Endothelial cell (in vitro differentiated cells): ENCODE measurements around the gene KIN. TPM values are rescaled to one million over a fixed set of nuclear protein-coding genes. Genes with fewer than 3 reads are reported as not detected.

Source experiments
- DNase-seq: peaks from one replicate; pipeline ENCODE4 v3.0.0; 2021; ENCODE audit warnings: low spot score
- H3K27ac Mint-ChIP-seq: one replicate; pipeline ENCODE4 v1.8.0; 2021; ENCODE audit warnings: mixed read lengths, inconsistent platforms; ENCODE audit not compliant: unreplicated experiment
- H3K27me3 Mint-ChIP-seq: one replicate; pipeline ENCODE4 v1.8.0; 2021; ENCODE audit warnings: mild to moderate bottlenecking, moderate library complexity, mixed read lengths, inconsistent platforms; ENCODE audit not compliant: unreplicated experiment
- H3K36me3 Mint-ChIP-seq: one replicate; pipeline ENCODE4 v1.8.0; 2021; ENCODE audit warnings: mild to moderate bottlenecking, low read depth, mixed read lengths, inconsistent platforms; ENCODE audit not compliant: unreplicated experiment
- H3K4me1 Mint-ChIP-seq: one replicate; pipeline ENCODE4 v1.8.0; 2021; ENCODE audit warnings: mild to moderate bottlenecking, mixed read lengths, inconsistent platforms; ENCODE audit not compliant: unreplicated experiment
- H3K4me3 Mint-ChIP-seq: one replicate; pipeline ENCODE4 v1.8.0; 2021; ENCODE audit warnings: mild to moderate bottlenecking, mixed read lengths, inconsistent platforms; ENCODE audit not compliant: unreplicated experiment
- H3K9me3 Mint-ChIP-seq: one replicate; pipeline ENCODE4 v1.8.0; 2021; ENCODE audit warnings: mixed read lengths, inconsistent platforms; ENCODE audit not compliant: unreplicated experiment
- CTCF ChIP-seq: fragments of 200-600 bp; sonication (generic); IDR thresholded peaks from one replicate; pipeline ENCODE4 v1.5.0; 2021; ENCODE audit warnings: antibody characterized with exemption; ENCODE audit not compliant: unreplicated experiment
- total RNA-seq: library from RNA; stranded (reverse); fragmentation: NEBNext Ultra II Directional; extraction: Animal tissue kit (Norgen Biotek cat#: 25700); gene quantifications from one replicate; pipeline ENCODE4 v1.2.1, GENCODE V29; 2021; ENCODE audit not compliant: unreplicated experiment

KIN gene
- total RNA-seq, 1 donor from 2014 or later: 13.2 TPM

GRCh38 chr10:7829289-7829834 is 41.6 kb upstream of the KIN start:
- no peaks in the 10 kb centered on the region for H3K27me3 Mint-ChIP-seq
- TF ChIP-seq CTCF: no peak
- peaks cover 8% of the 10 kb centered on the region for H3K36me3 Mint-ChIP-seq
- H3K9me3 Mint-ChIP-seq: no peaks in the 10 kb centered on the region
- peaks cover 14% of the 10 kb centered on the region for H3K4me1 Mint-ChIP-seq
- DNase-seq: no peak
- no peak overlapping the region for H3K27ac Mint-ChIP-seq
- H3K4me3 Mint-ChIP-seq: no peak overlapping the region

- H3K27me3 Mint-ChIP-seq: no peaks in the 10 kb centered on the region
- peaks cover 8% of the 10 kb centered on the region for H3K36me3 Mint-ChIP-seq
- DNase-seq: no peak
- TF ChIP-seq CTCF: no peak
- no peak overlapping the region for H3K4me3 Mint-ChIP-seq
- H3K27ac Mint-ChIP-seq: no peak overlapping the region
- peaks cover 19% of the 10 kb centered on the region for H3K4me1 Mint-ChIP-seq
- H3K9me3 Mint-ChIP-seq: no peaks in the 10 kb centered on the region
Measured at GRCh38 chr10:7826971-7827370, 39.2 kb upstream of the KIN start.

- peaks cover 13% of the 10 kb centered on the region for H3K36me3 Mint-ChIP-seq
- peak overlapping the region; percentile 66 for H3K4me3 Mint-ChIP-seq
- no peaks in the 10 kb centered on the region for H3K9me3 Mint-ChIP-seq
- no peak for DNase-seq
- peaks cover 29% of the 10 kb centered on the region for H3K4me1 Mint-ChIP-seq
- H3K27me3 Mint-ChIP-seq: no peaks in the 10 kb centered on the region
- peak overlapping the region; percentile 85 for H3K27ac Mint-ChIP-seq
- no peak for TF ChIP-seq CTCF
Measured at GRCh38 chr10:7824251-7824650, 36.5 kb upstream of the KIN start.

- H3K9me3 Mint-ChIP-seq: no peaks in the 10 kb centered on the region
- DNase-seq: peak; percentile 30
- peaks cover 21% of the 10 kb centered on the region for H3K4me1 Mint-ChIP-seq
- peak overlapping the region; percentile 98 for H3K4me3 Mint-ChIP-seq
- H3K36me3 Mint-ChIP-seq: peaks cover 8% of the 10 kb centered on the region
- peak overlapping the region; percentile 76 for H3K27ac Mint-ChIP-seq
- no peak for TF ChIP-seq CTCF
- H3K27me3 Mint-ChIP-seq: peaks cover 7% of the 10 kb centered on the region
Measured at GRCh38 chr10:7819121-7819460, 31.3 kb upstream of the KIN start.

GRCh38 chr10:7818295-7819120 is 30.7 kb upstream of the KIN start, which contains the start of gene TAF3:
Gene TAF3 (plus strand): TSS chr10:7818505. CDS start chr10:7818710, 205 bp downstream.
- peak within 1 kb of the TSS; percentile 98 for H3K4me3 Mint-ChIP-seq
- no peak for TF ChIP-seq CTCF
- no peaks in the 10 kb centered on the region for H3K9me3 Mint-ChIP-seq
- peaks cover 18% of the 10 kb centered on the region for H3K4me1 Mint-ChIP-seq
- H3K27ac Mint-ChIP-seq: peak within 1 kb of the TSS; percentile 76
- peak; percentile 91 for DNase-seq
- H3K27me3 Mint-ChIP-seq: peaks cover 7% of the 10 kb centered on the region
- peaks cover 8% of the 10 kb centered on the region for H3K36me3 Mint-ChIP-seq
